Gastroesophageal sphincter (tissue), 3 donors: ENCODE results near the gene CPNE5.

Experiments used
- CTCF ChIP-seq, 4 experiments: fragments of 200-600 bp in 2 of 4; fragments of 450-650 bp in 2 of 4; sonication (generic) in 1 of 4; IDR thresholded peaks; one replicate each; pipeline ENCODE4 v1.5.1; 2017 to 2019; ENCODE audit warnings: antibody characterized with exemption in 4 of 4, mild to moderate bottlenecking in 2 of 4, moderate library complexity in 2 of 4
- POLR2AphosphoS5 ChIP-seq: sonication (generic); formaldehyde crosslinking; IDR thresholded peaks from one replicate; pipeline ENCODE4 v1.6.1; 2017; ENCODE audit warnings: antibody characterized with exemption

GRCh38 chr6:36717231-36717825 is 121.9 kb downstream of the CPNE5 start:
- no peak for TF ChIP-seq POLR2AphosphoS5
- TF ChIP-seq CTCF (IDR thresholded peaks at IDR 0.05) = no peak
